GM10248 (cell line): ENCODE data around the gene UBE2D4.
"Not testable (repeated sequence)": the region's sequence is repeated elsewhere in the genome, so short reads cannot be mapped to it uniquely, and the experiment has no call there.

ENCODE experiments used
- CTCF ChIA-PET: fragments of 300-600 bp; sonication (Branson Sonifier 250); formaldehyde crosslinking; extraction: SDS; loops from one replicate; lab custom pipeline; 2021; ENCODE audit warnings: antibody characterized with exemption; lab: Yijun Ruan, JAX
- POLR2A ChIA-PET: fragments of 350-650 bp; sonication (Branson Sonifier 250); formaldehyde crosslinking; extraction: SDS; loops from one replicate; lab custom pipeline; 2020; ENCODE audit warnings: antibody characterized with exemption; lab: Yijun Ruan, JAX
- DNase-seq: peaks from one replicate; pipeline ENCODE4 v3.0.0; 2012; ENCODE audit errors: extremely low spot score
- CTCF ChIP-seq: IDR thresholded peaks from 2 replicates; pipeline ENCODE4 v1.5.1; 2012; ENCODE audit warnings: mild to moderate bottlenecking, low read depth; ENCODE audit errors: extremely low read depth, missing control alignments, control extremely low read depth

The UBE2D4 gene

GRCh38 chr7:43953071-43953470 lies 26.8 kb downstream of the UBE2D4 start:
- ChIA-PET POLR2A (no interaction called here), CTCF (interaction anchor here (0.7 kb wide), 1 partner anchor 8 kb away, joined by 3 read pairs; no protein-coding TSS in a partner anchor)
- no peak for TF ChIP-seq CTCF
- DNase-seq, result no peak

GRCh38 chr7:43954524-43955228 lies 28.4 kb downstream of the UBE2D4 start:
- peak; percentile 55 for DNase-seq
- peak; percentile 52 for TF ChIP-seq CTCF
- ChIA-PET POLR2A (no interaction called here), CTCF (interaction anchor here (1.7 kb wide), 1 partner anchor 9 kb away, joined by 5 read pairs; no protein-coding TSS in a partner anchor)

- TF ChIP-seq CTCF, result no peak
- CTCF ChIA-PET, result no interaction called here
- DNase-seq, result no peak
- POLR2A ChIA-PET, result no interaction called here
Observed at GRCh38 chr7:43956027-43956426, 29.8 kb downstream of the UBE2D4 start.

GRCh38 chr7:43960933-43961332 lies 34.7 kb downstream of the UBE2D4 start:
- CTCF ChIA-PET, result no interaction called here

GRCh38 chr7:43966392-43966791 lies 40.2 kb downstream of the UBE2D4 start:
- CTCF ChIA-PET, POLR2A ChIA-PET, DNase-seq: not testable (repeated sequence)

More at GRCh38 chr7:43960933-43961332, 34.7 kb downstream of the UBE2D4 start:
- POLR2A ChIA-PET, result no interaction called here
- no peak for DNase-seq
- TF ChIP-seq CTCF, result no peak

GRCh38 chr7:43968172-43969040 lies 42.2 kb downstream of the UBE2D4 start:
- DNase-seq, CTCF ChIA-PET, POLR2A ChIA-PET: not testable (repeated sequence)

- DNase-seq, POLR2A ChIA-PET, CTCF ChIA-PET: not testable (repeated sequence)
Observed at GRCh38 chr7:43969586-43969985, 43.4 kb downstream of the UBE2D4 start.

GRCh38 chr7:43970698-43971097 lies 44.5 kb downstream of the UBE2D4 start:
- CTCF ChIA-PET, result not testable (repeated sequence)

GRCh38 chr7:43974033-43974573 lies 47.9 kb downstream of the UBE2D4 start:
- POLR2A ChIA-PET, DNase-seq, CTCF ChIA-PET: not testable (repeated sequence)

More at GRCh38 chr7:43970698-43971097, 44.5 kb downstream of the UBE2D4 start:
- POLR2A ChIA-PET, DNase-seq: not testable (repeated sequence)

GRCh38 chr7:43974725-43975482 lies 48.7 kb downstream of the UBE2D4 start:
- DNase-seq, CTCF ChIA-PET, POLR2A ChIA-PET: not testable (repeated sequence)
